HS-5 (cell line): Measurements from ENCODE around the gene PTPRD.

Experiments used
- DNase-seq: peaks from one replicate; pipeline ENCODE4 v3.0.0-alpha.2; 2012; ENCODE audit warnings: low read depth

Gene PTPRD

DNA sequence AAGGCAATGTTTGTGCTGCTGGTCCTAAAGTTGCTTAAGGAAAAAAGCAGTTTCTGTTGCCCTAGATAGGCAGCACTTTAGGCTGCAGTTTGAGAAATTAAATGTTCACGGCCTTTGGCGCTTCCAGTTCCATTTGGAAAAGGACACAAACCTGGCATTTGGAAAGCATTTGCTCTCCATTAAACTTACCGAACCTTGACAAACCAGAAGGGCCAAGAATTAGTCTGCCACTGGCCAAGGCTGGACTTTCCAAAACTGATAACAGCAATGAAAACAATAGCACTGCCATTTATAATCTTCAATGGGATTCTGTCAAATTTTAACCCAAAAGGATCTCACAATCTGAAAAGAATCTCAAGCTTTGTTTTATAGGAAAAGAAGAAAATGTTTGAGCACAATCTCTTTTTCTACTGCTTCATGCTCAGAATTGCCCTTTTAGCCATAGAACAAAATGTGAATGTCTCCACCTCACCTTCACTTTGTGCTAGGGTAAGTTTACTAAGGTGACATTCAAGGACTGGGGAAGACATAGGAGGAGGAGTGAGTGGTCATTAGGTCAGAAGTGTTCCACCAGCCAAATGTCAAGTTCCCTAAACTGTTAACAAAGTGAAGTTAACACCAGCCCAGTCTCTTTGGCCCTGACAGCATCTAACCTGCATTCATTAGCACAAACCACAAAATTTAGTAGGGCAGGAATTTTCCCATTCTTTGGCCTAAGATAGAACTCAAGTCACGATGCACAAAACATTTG is 2229.8 kb downstream of the PTPRD start:
- DNase-seq, result no peak

DNA sequence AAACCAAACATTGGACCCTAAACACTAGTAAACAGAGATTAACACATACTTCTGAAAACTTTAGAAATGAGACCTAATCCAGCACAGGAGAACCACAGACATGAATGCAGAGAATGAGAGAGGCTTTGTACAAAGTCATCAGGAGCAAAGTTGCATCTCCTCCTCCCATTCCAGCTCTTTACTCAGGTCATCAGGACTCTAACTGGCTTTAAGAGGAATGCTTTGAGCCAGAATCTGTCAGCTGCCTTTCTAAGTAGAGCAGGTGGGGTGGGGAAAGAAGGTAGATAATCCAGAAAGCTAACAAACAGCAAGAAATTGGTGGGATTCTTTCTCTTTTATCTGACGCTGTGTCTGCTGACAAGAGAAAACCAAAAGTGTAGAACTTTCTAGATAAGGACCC is 2230.5 kb downstream of the PTPRD start:
- DNase-seq, result no peak

DNA sequence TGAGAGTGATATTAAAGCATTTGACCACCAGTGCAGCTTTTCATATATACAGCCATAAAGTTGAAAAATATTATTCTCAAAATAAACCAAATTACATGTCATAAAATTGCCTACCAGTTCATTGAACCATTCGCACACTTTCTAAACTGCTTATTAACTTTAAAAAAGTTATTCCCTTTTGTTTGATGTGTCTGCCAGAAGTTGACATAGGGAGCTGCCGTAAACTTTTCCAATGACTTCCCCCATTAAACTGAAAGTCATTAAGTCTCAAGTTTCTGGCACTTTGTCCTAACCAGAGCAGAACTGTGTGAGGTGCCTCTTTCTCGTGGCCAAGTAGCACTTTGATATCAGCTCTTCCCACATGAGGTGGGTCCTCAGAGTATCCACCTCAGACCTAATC is 2231.2 kb downstream of the PTPRD start:
- no peak for DNase-seq

DNA sequence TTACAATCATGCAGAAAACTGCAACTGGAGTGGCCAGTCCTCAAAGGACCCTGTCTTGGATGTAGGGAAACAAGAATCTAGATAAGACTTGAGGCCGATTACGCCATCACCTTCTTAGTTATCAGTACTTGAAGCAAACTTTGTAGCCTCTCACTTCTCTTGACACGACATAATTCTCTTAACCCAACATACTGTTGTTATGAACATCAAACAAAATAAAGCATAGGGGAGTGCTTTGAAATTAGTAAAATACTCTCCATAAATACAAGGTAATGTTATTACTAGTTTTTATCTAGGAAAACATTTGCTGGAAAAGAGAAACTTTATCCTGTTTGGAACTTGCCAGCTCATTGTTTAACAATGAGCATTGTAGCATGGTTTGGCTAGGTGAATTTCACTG is 2238.3 kb downstream of the PTPRD start:
- DNase-seq, result no peak

DNA sequence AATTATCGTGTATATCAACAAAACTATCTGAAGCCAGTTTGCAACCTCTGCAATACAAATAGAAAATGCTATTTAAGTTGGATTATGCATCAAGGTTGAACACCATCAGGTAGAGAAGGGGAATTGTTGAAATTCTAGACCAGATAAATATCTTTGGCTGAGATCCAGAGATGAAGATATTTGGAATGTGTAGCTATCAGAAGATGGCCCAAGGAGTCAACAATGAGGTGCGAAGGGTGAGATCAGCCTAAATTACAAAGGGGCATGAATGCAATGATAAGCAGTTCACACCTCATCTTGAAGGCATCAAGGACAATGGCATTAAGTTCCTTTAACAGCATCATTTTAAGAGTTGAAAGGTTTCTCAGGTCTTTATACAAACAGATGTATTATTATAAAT is 2241.1 kb downstream of the PTPRD start:
- no peak for DNase-seq

DNA sequence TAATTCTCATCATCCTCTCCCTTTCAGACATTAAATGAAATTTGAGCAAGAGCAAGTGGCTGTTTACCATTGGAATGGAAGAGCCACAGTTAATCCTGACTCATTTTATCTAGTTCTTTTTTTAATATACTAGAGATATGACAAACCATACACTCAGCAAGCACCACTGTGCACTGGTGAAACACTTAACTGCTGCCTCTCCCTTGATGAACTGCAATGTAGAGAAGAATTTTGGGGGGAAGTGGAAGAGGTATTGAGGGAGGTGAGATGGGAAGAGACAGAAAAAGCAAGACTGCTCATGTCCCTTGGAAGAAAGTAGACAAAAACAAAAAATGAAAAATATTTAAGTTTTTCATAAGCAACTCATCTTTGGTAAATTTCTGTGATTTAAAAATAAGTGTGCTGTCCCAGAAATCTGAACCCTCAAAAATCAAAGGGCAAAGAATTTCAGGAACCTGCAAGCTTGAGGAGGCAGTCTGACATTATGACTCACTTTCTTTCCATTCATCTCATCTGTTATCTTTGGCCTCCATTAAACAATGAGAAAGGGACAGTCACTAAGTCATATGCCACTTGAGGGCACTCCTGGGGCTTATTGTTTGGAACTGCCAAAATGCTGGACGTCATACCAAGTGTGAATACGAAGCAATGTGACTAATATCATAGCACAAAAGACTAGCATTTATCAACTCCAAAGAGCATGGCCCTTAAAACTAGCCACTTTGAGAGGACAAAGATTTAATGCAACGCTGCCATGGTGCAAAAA is 2246.5 kb downstream of the PTPRD start:
- DNase-seq, result peak; percentile 14

DNA sequence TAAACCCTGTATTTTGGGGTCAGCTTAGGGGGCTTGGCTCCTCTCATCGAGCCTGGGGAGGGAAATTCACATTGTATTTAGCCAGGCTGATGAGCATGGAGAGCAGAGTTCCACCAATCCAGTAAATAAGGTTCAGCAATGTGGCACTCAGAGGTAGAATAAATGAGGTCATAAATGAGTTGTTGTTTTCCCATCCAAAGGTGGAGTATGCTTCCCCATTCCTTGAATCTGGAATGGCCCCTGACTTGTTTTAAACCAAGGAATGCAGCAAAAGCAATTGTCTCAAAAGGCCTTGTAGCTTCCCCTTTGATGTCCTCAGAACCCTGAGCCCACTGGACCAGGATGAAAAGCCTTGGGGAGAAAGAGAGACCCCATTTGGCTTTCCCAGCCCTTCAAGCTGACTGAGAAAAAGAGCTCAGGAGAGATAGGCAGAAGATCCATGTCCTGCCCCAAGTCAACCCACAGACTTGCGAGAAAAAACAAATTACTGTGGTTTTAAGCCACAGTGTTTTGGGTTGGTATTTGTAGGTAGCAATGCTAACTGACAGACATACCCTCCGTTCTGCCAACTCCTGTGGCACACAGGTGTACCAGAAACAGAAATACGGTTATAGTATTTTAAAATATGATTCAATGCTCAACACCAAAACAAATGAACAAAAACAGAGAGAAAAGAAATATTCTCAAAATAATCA is 2247.2 kb downstream of the PTPRD start:
- no peak for DNase-seq

DNA sequence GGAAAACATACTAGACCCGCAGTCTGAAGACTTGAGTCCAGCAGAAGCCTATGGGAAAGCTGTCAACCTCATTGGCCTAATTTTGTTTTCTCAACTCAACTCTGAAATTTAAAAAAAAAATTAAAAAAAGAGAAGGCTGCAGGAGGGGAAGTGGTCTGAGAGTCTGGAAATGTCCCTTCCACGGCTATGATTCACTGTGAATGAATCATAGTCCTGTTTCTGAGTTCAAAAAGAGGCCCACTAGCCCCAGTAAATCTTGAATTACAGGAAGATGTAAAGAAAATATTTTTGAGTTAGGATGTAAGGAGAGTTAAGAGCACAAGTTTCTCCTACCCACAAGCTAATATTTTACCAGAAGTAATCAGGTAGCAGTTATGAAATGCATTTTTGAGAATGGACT is 2247.8 kb downstream of the PTPRD start:
- DNase-seq, result peak; percentile 29

DNA sequence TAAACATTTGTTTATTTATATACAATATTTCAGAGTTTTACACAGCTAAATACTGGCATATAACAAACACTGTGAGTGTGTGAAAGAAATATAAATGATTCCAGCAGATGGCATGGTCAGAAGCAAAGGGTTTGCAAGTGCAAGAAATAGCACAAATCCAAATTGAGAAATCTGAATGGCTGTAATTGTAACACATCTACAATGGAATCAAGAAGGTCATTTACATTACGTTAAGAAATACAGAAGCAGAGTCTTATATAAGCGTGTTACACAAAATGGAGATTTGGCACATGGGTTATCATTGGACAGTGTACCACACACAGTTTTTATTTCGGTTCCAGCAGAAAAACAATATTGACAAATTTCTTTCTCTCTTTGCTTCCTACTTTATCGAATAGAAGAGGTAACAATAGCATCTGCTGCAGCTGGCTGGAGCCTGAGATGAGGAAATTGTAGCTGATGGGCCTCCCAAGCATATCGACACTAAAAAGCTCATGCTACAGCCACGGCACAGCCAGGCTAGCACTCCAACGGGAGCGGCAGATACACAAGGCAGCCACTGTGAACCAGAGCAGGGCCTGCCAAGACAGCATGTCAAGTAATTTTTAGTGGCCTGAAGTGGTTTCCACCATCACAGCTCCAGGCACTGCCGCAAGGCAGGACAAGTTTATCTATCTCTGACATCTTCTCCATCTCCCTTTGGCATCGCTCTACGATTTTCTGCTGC is 2248.6 kb downstream of the PTPRD start:
- DNase-seq, result no peak

DNA sequence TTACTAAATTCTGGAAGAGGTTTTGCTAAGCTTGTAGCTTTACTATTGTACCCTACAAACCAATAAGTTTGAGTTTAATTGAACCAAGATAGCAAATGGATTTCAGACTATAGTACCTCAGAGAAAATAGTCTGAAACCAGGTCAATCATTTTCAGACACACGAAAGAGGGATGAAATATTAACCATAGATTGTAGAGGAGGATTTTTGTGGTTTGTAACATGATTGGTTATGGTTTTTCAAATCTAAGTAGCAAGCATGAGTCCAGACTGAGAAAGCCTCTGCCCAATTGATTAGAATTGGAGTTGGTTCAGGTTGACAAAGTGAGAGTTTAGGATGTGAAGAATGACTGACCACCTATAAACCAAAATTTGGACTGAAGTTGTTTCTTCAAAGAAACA is 2250.6 kb downstream of the PTPRD start:
- DNase-seq, result no peak

DNA sequence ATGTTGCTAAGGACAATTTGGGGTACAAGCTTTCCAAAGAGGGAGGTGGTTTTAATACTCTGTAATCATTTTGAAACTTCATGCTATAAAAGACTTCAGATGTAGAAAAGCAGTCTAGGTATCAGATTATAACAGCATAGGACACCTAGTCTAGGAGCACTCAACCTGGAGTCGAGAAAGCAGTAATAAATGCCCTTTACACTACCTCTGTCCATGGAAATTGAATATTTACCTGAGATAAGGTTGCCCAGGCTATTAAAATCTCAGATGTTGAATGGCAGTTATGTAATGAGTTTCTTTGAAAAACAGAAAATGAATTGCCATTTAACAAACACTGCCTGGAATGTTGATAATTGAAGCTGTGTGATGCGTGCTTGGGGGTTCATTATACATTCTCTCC is 2251.4 kb downstream of the PTPRD start:
- DNase-seq, result no peak

DNA sequence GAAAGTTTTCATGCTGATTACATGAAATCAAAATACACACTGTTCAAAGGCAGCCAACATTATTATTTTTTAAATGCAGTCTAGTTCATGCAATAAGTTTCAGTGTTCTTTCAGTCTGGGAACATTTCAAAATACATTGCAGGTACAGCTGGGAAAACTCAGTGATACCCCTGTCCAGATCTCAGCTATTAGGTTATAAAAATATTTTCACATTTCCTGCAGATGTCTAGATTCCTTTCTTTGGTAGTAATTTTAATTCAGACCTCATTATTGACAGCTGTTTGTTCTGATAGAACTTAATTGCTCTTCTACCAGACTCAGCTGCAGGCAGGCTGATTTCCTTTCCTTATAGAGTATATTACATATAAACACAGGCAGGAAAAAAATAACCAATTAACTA is 2256.4 kb downstream of the PTPRD start:
- DNase-seq, result no peak

DNA sequence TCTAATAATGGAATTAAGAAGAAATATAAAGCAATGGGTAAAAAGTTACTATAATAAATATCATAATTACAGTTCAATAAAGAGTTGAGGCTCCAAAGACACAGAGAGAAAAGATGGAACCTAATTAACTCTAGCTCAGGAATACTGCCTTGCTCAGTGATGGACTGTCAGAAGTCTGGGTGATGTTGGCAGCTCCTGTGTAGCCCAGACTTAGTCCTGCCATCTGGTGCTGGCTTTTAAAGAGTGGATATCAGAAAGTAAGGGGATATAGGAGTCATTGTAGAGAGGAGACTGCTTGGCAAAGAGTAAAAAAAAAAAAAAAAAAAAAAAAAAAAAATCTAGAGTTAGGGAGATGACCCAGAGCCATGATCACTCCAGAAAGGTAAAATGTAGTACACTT is 2261.4 kb downstream of the PTPRD start:
- no peak for DNase-seq

DNA sequence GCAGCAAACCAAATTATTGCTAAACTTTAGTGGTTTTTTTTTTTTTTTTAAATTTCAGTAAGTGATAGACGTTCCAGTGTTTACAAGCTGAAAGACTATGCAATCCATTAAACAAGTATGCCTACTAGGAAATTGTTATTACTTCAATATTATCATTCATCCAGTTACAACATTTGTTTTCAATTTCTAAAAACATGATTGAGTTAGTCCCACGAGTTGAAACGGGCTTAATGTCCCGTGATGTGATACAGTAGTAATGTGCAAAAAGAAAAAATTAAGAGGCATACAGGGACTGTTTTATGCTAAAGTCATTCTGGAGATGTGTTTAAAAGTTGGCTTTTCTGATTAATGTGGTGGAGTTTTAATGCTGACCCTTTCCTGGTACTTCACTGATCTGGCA is 2262.9 kb downstream of the PTPRD start:
- no peak for DNase-seq

DNA sequence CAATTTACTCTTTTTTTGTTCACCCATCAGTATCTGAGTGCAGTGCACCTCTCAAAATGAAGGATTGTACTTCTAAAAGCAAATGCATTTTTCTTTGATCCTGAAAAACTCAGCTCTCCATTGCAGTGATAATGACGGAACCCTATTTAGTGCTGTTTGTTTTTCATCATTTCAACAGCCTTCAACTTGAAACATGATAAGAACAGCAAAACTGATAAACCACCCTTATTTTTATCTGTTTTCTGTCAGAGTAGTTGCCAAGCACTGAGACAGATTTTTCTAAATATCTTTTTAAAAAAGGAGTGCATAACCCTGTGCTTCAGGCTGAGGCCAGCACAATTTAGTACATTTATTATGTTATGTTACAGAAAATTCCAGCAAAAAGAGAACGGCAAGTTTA is 2263.4 kb downstream of the PTPRD start:
- DNase-seq, result no peak

DNA sequence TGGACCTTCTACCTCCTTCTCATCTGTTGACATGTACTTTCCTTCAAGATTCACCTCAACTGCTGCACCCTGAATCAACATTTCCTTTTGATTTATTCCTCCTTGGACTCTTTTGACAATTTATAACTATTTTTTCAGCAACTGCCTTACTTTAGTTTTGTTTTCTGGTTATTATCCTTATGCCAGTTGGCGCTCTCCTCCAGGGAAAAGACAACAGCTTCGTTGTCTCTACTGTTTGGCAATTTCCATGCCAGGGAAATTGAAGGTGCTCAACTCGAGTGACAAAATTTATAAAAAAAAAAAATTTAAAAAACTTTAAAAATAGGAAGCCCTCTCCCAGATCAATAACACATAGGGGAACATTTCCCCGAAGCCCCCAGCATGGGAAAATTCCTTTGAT is 2264.0 kb downstream of the PTPRD start:
- DNase-seq, result no peak

DNA sequence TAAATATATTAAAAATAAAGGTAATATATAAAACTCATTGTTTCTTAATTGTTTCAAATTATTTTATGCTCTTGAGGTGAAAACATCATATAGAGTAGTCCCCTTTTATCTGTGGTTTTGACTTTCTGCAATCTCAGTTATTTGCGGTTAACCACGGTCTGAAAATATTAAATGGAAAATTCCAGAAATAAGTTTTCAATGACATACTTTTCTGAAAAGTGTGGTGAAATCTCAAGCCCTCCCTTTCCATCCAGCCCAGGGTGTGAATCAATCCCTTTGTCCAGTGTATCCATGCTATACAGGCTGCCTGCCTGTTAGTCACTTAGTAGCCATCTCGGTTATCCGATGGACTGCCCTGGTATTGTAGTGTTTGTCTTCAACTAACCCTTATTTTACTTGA is 2266.5 kb downstream of the PTPRD start:
- DNase-seq, result peak; percentile 6

DNA sequence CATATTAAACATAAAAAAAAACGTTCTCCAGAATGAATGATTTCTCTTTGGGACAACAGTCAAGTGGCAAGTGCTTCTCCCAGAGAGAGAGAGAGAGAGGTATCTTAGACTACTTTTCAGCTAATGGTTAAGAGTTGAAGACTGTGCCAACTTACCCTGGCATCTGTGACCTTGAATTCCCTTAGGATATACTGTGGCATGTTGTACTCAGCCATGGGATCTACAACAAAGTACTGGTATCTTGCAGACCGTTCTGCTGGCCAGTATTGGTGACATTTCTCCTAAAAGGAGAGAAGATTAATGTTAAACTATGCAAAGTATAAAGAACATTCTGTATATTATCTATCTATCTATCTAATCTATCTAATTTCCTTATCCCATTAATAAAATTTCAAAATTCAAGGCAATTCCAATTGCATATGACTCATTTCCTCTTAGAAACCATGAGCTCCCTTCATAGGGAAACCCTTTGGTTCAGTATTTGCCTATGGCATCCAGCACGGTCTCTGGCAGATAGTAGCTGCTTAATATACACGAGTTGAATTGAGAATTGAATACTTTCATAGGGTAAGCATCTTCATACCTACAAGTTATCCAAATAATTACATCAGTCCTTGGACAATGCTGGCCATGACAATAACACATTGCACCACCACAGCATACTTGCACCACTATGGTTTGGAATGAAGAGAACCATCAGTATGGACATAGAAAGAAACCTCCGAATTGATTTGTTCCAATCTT is 2273.9 kb downstream of the PTPRD start:
- DNase-seq, result no peak

DNA sequence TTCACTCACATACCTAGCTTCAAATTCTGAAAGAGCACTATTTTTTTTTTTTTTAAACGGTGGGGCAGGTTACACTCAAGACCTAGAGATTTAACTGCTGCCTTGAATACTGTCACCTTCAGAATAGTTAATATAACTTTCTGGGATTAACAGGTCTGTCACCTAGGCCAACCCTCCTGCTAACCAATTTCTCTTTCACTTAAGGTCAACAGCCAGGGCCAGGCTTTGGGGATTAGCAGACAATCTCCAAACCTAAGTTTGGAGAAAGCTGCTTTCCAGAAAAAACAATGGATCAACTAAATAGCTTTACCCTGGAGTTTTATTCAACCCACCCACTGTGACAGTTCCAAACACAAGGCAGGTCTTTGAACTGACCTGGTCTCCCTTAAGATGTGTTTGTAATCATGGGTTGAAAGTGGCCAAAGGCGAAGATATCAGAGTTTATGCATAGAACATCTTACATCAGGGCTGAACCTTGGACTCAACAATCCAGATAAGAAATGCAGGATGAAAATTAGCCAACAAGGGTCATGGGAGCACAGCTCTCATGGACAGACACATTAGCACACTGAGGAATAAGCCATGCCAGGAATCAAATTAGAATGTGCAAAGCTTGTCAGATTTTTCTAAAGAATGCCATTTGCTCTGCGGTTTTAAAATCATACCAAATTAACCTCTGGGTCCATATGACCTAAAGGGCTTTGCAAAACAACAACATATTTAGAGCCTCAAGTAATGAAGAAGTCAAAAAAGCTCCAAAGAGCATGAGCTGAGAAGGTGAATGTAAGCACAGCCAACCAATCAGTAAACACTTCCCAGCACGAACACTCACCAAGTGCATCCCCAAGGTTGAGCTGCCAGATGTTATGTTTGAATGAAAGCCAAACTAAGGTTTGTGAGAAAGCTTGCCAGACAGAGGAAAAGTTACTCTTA is 2274.7 kb downstream of the PTPRD start:
- no peak for DNase-seq

DNA sequence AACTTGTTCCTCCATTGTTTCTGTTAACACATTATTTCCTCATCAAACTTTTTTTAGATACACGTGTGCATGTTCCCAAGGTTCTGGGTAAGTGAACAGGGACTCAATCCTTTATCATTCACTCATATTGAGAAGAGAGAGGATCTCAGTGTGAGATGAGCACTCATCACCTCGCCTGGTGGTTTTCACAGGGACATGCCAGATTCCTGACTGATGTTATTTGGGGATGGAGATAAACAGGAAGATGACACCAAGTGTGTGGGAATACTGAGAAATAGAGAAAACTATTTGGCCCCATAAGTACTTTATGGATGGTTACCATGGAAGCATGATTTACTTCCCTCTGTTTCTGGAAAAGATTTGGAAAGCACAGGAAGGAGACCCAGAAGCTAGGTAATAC is 2279.9 kb downstream of the PTPRD start:
- no peak for DNase-seq

DNA sequence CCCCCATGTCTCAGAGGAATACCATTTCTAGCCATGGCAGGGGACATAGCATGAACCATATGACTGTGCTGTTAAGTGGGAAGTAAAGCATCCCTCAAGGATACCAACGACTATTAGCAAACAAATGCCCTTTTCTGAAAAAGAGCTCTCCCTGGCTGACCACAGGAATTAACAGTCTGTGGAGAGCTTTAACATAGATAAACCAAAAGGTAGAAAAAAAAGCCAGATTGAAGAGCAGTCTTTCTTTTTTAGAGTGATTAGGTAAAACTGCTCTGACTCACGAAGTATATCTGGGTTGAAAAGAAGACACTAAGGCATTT is 2280.5 kb downstream of the PTPRD start:
- no peak for DNase-seq
